ENCODE results near the gene LPIN3.

- no peak for TF ChIP-seq POLR2A (IDR thresholded peaks at IDR 0.05)
- TF ChIP-seq, protein P1, sequence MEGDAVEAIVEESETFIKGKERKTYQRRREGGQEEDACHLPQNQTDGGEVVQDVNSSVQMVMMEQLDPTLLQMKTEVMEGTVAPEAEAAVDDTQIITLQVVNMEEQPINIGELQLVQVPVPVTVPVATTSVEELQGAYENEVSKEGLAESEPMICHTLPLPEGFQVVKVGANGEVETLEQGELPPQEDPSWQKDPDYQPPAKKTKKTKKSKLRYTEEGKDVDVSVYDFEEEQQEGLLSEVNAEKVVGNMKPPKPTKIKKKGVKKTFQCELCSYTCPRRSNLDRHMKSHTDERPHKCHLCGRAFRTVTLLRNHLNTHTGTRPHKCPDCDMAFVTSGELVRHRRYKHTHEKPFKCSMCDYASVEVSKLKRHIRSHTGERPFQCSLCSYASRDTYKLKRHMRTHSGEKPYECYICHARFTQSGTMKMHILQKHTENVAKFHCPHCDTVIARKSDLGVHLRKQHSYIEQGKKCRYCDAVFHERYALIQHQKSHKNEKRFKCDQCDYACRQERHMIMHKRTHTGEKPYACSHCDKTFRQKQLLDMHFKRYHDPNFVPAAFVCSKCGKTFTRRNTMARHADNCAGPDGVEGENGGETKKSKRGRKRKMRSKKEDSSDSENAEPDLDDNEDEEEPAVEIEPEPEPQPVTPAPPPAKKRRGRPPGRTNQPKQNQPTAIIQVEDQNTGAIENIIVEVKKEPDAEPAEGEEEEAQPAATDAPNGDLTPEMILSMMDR (IDR thresholded peaks at IDR 0.05): no peak
These were observed 66.3 kb downstream of the LPIN3 start for GRCh38 chr20:41406896-41407444.

All from uterus (tissue), 2 donors.